ENCODE measurements around the gene SBF2.
"Not testable (repeated sequence)": the region's sequence is repeated elsewhere in the genome, so short reads cannot be mapped to it uniquely, and the experiment has no call there.

SBF2 gene

DNA sequence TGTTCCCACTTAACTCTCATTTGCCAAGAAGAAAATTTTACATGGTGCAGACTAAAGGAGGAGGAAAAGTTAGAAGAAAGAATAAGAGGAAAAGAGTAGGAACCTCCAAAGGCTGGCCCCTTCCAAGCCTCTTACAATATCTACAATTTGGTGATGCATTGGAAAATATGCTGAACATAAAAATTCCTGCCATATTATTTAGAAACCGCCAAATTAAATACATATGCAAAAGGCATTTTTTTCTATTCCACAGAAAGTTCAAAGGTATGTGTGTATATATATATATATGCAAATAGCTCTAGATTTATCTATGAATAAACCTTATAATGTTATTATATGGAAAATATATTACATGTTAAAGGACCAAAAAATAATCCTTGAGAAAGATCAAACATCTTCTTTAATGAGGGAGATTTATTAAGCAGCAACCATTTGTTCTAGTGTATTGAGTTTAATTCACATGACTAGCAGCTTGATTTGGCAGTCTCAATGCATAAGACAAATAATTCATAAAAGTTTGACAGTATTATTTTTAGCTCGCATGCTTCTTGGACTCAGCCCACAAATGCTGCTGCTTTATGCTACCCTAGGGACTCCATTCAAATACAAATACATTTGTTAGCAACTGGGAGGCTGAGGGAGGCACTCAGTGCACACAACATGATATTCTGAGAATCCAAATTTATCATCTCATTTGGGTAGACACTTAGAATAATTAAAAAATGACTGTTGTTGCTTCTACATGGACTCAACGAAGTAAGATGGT is 184.9 kb downstream of the SBF2 start:
- DNase-seq = peak; percentile 8

DNA sequence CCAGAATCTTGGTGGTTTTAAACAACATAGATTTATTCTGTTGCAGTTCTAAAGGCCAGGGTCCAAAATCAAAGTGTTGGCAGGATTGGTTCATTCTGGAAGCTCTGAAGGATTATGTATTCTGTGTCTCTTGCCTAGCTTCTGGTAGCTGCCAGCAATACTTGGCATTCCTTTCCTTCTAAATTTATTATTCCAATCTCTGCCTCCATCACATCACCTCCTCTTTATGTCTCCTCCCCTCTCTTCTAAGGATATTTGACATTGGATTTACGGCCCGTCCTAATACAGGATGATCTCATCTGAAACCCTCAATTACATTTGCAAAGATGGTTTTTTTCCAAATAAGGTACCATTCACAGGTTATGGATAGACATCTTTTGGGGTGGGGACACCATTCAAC is 186.5 kb downstream of the SBF2 start:
- DNase-seq = no peak

DNA sequence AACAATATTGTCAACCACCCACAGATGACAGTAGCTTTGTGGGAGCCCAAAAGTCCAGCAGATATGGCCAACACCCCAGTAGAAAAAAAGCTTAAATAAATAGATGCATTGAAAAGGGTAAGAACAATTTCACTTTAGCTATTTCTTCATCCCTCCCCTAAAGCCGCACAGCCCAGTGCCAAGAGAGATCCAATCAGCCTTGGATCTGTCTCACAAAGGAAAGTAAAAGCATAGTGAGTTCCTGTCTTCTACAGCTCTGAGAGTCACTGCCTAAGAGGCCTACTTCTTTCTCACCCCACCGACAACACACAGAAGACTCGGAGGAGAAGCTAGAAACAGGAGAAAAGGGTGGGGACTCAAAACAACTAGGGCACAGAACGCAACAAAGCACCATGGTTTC is 196.4 kb downstream of the SBF2 start:
- no peak for DNase-seq

DNA sequence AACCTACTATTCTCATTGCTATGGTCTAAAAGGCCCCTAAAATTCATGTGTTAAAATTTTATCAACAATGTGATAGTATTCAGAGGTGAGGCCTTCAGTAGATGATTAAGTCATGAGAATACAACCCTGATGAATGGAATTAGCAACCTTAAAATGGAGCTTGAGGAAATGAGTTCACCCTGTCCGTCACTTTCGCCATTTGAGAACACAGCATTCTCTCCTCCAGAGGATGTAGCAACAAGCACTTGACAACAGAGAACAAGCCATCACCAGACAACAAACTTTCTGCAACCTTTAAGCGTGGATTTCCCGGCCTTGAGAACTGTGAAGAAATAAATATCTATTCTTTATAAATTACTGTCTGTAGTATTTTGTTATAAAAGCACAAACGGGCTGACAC is 197.0 kb downstream of the SBF2 start:
- no peak for DNase-seq

DNA sequence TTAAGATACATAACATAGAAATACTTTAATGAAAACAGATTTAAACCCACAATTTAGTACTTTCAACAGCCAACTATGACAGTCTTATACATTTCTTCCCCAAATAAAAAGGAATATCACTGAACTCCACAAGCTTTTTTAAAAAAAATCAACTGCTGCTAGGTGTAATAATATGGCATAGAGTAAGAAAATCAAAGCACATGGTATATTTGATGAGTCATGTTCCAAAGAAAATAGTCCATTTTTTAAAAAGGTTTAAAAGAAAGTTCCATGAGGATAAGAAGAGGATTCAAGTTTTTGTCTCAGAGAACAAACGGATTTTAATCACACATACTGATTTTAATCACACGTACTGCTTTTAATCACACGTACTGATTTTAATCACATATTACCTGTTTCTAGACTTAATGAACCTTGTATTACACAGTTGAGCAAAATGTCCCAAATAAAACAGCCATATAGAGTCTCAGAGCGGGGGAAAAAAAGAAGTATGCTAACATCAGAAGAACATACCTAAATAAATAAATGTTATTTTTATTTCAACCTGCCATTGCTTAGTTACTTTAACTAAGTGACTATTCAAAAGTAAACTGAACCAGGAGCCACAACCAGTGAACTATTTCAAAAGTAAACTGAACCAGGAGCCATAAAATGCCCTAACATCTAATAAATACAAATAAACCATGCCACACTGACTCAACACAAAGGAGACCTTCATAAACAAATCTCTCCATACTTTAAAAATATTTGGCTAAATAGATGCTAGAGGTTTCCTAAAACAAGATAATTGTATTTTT is 198.4 kb downstream of the SBF2 start:
- no peak for DNase-seq

DNA sequence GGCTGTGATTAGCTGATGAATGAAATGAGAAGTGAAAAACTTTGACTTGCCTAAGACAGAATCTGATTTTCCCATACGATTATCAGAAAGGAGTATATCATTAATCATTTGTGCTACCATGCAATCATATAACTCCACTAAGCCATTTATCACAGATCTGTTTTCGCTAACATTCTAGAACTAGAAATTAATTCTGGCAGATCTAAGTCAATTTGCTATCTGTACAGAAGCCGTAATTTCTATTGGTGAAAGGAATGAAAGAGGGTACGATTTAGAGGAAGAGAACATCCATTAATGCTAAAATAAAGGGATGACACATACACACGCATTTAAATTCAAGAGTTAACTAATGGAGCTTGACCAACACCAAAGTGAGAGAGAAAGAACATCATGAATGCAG is 201.6 kb downstream of the SBF2 start:
- no peak for DNase-seq

DNA sequence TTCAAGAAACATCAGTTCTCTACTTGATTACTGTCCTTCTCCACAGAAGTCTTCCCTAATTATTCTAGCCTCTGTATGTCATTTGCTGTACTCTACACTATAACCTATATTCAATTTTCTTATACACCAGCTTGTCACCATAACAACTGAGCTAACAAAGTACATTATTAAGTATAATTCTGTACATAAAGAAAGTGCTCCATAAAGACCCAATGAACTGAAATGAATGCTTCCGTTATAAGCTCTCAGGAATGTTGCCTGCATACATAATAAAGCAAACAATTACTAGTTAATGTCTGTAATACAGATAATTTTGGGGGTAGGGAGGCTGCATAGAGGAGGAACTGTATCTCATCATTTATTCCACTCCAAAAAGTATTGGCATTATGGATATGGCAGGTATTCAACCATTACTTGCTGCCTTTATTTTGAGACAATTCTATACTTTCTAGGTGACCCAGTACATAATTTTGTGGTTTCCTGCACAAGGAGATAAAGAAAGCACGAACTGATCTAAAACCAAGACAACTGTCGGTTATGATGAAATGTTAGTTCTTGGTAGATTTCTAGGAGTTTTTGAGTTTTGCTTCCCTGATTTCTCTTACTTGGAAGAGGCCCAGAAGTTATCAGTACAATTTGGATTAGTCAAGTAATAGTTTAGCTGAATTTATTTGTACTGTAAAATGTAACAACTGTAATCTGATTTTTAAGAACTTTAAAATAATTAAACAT is 202.5 kb downstream of the SBF2 start:
- no peak for DNase-seq

DNA sequence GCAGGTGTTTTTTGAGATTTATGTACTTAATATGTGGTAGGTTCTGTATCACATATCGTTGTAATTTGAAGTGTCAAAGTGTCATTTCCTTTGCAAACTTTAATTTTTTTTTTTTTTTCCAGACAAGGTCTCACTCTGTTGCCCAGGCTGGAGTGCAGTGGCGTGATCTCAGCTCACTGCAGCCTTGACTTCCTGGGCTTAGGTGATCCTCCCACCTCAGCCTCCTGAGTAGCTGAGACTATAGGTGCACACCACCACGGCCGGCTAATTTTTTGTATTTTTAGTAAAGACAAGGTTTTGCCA is 206.1 kb downstream of the SBF2 start:
- DNase-seq = not testable (repeated sequence)

DNA sequence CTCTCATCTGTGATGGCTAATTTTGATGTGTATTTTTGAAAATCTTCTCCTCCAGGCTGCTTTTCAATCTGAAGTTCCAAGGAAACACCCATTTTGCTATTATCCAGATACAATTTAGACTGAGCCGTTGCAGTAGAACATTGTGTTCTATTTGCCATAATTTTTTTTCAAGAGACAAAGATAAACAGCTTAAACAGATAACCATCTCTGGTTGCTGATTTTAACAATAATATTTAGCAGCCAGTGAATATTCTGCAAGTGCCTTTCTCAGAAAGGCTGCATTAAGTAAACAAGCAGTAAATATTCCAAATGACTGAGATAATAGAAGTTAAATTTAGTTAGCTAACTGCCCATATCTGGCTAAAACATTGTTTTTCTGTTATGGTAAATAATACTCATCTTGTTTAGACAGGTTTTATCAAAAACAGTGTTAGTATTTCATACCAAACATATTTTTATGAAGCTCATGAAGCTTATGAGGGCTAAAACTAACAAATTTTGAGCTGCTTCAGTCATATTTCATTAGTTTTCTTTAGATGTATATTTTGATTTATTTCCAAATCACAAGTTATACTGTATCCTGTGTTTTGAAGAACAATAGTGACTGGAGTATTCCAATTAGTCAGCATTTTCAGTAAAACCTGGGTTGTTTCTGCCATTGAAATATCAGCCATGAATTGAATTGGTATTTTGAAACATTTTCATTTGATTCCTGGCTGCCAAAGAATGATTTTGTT is 206.7 kb downstream of the SBF2 start:
- DNase-seq = no peak

DNA sequence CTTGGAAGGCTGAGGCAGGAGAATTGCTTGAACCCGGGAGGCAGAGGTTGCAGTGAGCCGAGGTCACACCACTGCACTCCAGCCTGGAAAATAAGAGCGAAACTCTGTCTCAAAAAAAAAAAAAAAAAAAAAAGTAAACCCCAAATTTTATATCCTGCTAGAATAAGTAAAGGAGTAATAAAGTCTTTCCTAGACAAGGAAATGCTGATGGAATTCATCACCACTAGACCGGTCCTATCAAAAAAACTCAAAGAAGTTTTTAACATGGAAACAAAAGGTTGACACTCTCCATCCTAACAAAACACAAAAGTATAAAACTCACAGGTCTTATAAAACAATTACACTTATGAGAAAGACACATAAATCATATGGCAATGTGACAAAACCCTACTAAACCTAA is 213.9 kb downstream of the SBF2 start:
- DNase-seq = no peak

DNA sequence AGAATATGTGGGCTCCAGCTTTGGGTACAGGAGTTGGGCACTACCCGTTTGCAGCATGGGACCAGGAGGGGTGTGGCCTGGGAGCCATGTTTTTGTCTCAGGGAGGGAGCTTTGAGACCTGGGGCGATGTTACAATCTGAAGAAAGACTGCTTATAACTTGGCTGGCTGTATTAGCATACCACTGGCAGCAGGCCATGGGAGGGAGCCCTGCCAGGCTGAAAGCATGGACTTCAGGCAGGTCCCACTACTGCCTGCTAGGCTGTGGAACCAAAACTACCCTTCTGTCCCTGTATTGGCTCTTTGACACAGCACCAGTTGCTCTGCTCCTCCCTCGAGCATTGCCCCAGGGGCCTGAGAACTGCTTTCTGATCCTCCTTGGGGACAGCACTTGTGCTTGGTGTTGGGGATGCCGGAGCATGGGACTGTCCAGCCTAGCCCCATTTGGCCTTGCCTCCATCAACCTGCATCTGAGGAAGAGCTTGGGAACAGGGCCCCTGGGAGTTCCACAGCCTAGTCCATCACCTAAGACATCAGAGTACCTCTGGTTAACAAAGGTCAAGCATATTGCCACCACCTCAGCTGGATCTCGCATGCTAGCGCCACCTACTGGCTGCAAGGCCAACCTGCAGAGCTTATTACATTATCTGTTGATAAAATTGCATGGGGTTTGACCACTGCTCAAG is 217.4 kb downstream of the SBF2 start:
- no peak for DNase-seq

DNA sequence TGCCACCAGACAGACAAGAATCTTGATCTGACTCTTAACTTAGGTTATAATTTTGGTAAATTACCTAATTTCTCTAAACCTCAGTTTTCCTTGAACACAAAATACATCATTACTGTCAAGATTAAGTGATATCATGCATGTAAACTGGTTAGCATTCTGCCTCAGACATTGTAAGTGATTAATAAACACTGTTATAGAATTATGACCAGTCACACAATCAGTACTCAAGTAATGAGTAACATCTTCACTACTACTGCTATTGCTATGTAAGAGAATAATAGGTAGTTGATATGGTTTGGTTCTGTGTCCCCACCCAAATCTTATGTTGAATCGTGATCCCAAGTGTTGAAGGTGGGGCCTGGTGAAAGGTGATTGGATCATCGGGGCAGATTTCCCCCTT is 218.9 kb downstream of the SBF2 start:
- DNase-seq = no peak

DNA sequence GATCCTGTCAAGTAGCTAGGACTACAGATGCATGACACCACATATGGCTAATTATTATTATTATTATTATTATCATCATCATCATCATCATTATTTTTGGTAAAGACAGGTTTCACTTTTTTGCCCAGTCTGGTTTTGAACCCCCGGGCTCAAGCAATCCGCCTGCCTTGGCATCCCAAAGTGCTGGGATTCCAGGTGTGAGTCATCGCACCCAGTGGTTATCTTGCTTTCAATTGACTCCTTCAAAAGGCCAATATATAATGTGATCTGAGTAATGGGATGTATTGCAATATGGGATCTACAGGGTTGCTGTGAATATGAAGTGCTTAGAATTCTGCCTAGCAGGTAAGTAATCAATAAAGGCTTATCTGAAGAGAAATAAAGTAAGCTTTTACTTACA is 221.2 kb downstream of the SBF2 start:
- DNase-seq = no peak

DNA sequence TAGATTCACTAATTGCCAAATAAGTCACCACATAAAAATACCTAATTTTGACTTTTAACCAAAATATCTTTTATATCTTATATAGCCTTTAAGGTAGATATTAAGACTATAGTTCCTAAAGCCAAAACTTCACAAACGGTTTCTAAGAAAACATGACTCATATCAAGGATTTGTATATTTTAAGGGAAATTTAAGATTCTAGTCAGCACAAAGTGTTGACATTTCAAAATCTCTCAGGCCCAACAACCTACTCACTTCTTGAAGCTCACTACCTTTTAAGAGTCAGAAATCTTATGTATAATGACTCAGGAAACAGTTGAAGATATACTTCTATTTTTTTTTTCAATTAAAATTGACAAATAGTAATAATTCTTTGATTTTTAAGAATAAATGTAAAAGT is 221.9 kb downstream of the SBF2 start:
- no peak for DNase-seq

DNA sequence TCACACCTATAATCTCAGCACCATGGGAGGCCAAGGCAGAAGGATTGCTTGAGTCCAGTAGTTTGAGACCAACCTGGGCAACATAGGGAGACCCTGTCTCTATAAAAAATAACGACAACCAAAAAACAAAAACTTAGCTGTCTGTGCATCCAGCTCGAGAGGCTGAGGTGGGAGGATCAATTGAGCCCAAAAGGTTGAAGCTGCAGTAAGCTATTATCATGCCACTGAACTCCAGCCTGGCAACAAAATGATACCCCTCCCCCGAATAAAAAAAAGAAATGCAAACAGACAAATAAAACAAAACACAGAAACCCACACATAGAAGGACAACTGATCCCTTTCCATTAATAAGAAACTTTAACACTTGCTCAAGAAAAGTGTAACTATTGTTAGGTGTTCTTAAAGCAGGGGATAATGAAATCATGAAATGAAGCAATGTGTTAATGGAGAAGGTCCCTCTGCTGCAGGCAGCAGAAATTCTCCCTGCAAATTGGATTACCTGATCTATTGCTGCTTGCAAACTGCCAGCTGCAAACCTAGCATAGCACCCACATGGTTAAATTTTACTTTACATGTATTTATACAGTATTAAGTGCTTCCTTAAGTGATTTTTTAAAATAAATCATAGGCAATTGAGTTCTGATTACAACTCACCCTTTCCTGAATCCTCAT is 226.3 kb downstream of the SBF2 start:
- no peak for DNase-seq

DNA sequence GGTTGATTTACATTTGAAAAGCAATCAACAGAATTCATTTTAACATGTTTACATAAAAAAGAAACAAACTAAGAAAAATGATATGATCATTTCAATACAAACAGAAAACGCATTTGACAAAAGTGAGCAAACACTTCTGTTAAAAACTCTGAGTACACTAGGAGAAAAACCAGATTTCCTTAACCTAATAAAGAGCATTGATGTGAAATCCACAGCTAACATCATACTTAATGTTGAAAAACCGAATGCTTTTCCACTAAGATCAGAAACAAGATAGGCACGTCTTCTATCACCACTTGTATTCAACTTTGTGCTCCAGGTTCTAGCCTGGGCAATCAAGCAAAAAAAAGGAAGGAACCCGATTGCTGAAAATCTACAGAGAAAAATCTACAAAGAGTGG is 227.6 kb downstream of the SBF2 start:
- no peak for DNase-seq

DNA sequence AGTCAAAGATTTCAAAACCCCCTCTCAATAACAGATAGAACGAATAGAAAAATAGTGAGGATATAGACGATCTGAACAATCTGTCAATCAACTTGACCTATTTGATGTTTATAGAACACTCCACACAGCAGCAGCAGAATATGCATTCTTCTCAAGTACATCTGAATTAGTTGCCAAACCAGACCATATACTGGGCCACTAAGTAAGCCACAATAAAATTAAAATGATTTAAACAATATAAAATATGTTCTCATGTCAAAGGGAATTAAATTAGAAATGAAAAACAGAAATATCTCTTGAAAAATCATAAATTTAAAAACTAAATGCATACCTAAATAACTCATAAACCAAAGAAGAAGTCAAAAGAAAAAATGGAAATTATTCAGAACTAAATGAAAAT is 229.2 kb downstream of the SBF2 start:
- DNase-seq = no peak

DNA sequence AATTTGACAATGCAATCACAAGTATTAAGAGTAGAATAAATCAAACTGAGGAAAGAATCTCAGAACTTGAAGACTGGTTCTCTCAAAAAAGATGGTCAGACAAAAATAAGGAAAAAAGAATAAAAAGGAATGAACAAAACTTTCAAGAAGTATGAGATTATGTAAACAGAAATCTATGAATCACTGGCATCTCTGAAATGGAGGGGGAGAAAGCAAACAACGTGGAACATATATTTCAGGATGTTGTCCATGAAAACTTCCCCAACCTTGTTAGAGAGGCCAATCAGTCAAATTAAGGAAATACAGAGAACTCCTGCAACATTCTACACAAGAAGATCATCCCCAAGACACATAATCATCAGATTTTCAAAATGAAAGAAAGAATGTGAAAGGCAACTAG is 235.7 kb downstream of the SBF2 start:
- DNase-seq = no peak

DNA sequence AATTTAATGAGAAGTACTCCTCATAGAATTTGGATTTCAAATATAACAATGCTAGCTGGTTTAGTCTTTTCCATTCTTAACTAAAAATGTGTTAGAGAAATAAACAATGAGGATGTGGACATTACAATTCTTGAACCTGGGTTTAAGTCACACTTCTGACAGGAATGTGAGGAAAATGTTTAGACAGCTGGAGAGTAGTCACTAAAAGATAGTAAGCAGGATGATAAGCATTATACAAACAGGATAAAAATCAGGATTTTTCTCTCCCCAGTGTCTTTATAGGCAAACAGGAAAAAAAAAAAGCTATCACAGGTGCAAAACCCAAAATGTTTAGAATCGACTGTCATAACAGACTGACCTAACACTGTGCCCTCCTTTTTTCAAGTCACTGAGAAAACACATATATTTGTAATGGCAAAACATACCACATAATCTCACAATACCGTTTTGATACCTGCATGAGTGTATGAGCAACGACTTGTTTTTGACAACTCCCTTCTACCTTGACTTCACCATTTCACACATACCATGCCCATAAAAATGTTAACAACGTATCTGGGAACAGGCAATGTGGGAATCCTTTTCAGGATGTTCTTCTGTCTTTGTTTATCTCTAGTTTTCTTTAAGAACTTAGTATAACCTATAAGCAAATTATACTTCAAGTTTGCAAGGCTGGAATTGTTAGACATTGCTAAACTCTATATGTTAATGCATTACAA is 242.0 kb downstream of the SBF2 start:
- no peak for DNase-seq

DNA sequence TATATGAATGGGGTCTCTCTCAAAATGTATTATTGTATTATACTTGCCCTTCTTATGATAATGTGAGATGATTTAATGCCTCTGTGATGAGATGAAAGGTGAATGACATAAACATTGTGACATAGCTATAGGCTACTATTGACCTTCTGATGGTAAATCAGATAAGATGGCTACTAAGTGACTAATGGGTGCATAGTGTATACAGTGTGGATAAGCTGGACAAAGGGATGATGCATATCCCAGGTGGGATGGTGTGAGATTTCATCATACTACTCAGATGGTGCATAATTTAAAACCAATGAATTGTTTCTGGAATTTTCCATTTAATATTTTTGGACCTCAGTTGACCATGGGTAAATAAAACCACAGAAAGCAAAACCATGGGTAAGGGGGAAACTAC is 243.5 kb downstream of the SBF2 start:
- DNase-seq = no peak

DNA sequence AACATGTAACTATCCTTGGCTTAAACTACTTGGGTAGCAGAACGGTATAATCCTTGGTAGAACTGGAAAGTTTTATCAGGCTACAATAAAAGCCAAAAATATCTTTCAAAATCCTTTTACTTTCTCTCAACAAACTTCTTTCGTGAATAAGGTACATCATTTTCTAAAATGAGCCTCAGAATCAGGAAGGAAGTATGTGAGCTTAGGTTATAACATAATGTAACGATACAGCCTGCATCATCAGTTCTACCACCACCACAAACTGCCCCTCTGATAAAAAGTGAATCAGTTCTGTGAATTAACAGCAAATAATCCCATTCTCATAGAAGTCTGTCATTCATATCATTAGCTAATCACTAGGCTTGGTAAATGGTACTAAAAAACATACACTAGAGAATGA is 244.3 kb downstream of the SBF2 start:
- DNase-seq = no peak

DNA sequence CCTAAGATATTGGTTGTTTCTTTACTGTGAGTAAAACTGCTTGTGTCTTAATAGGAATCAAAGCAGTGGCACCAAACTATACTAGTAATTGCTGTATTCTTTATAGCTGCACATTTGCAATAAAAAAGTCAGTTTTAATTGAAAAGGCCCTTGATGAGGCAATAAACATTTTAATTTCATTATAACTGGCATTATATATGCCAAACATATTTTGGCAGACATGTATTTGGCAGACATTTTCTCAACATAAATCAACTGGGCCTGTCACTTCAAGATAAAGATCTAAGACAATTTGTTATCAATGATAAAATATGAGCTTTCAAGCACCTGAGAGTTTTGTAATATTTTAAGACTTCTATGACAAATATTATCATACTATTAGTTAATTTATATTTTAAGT is 245.7 kb downstream of the SBF2 start:
- DNase-seq = no peak

Measured in NCI-H1092 (cell line).